Effector CD4-positive, alpha-beta T cell (primary cell): Measurements from ENCODE around the gene NT5C1B.

Experiments used
- DNase-seq: peaks from one replicate; pipeline ENCODE4 v3.0.0-alpha.2; 2020

NT5C1B gene

GRCh38 chr2:18514526-18515461 lies 74.6 kb downstream of the NT5C1B start:
- no peak for DNase-seq
